ENCODE measurements around the gene CDYL2.

CDYL2 gene

DNA sequence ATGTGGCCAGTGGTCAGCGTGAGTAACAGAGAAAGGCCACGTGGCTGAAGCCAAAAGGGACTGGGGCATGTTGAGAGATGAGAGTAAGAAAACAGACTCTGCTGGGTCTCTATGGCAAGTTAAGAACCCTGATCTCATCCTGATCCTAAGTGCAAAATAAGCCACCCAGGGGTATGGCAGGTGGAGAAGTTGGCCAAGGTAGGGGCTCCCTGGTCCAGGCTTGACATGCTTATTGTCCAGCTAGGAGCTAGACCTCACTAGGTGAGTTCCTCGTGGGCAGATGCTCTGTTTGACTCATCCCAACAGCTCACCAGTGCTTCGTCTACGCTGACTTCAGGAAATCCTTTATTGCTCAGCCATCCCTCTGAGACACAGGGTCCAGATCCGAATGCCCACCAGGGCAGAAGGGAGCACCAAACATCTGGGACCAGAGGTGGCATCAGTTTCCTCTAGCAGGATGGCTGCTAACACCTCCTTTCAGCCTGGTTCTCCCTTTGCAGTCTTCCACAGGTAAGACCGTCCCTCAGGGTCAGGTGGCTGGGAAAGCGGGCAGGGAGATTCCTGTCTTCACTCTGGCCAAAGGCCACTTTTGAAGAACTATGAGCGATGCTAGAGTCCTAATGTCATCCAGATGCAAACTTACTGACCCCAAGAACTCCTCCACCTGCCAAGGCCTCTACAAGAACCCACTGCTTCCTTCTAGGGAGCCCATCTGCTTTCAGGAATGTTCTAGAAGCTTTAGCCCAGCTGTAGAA is 99.5 kb downstream of the CDYL2 start:
- DNase-seq (ENCODE audit: low read depth) = no peak

DNA sequence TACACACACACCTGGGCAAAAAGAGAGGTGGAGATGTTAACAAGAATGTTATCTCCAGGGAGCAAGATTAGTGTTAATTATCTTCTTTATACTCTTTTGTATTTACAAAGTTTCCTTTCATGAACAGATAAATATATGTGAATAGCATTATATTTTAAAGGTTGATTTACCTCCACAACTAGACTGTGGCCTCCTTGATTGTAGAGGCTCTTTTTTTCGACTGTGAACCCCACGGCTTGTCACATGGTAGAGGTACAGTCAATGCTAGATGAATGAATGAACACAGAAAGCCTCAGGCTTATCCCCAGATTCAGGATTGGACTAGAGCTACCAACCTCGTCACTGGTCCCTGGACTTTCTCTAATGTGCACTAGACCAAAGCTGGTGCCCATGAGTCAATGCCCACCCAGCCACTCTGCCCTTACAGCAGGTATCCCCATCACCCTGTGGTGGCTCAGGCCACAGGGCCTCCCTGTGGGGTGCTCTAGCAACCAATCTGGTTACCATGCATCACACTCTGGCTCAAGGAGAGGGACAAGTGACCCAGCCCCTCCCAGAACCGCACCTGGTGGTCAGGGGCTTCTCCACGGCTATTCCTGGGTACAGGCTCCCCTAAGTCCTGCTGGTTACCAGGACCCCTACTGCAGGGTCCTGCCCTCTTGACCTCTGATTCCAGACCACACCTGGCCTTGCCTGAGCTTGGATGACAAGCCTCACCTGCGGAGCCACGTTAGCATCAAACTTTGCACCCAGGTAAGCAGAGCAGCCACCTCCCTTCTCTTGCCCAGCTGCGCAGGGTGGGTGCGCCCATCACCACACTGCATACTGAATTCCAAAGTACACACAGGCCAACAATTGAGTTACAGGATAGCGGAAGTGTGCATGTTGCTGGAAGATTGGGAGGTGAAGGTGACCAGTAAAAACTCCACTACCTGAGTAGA is 101.0 kb downstream of the CDYL2 start:
- no peak for DNase-seq (ENCODE audit: low read depth)

DNA sequence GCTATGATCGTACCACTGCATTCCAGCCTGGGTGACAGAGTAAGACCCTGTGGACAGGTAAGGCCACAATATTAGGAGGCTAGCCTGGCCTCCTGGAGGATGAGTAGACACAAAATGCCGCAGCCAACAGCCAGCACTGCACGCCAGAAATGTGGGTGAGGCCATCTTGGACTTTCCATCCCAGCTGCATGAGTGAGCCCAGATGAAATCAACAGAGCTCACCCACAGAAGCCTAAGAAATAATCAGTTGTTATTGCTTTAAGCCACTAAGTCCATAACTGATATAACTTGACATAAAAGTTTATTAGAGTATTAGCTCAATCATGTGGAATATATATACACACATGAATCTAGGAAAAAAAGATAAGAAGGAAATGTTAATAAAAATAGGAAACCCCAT is 101.7 kb downstream of the CDYL2 start:
- no peak for DNase-seq (ENCODE audit: low read depth)

DNA sequence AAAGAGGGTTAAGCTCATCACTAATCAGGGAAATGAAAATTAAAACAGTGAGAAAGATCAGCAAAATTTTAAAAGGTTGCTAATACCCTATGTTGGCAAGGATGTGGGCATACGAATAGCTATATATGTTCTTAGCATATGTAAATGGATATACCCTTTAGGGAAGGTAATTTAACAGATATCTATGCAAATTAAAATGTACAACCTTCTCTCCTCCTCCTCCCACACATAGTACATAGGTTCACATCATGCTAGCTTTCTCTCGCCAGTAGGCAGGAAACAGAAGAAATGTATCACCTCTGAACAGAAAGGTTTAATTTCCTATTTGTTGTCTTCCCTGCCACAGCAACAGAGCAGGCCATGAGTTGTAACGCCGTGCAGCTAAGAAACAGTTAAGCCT is 103.8 kb downstream of the CDYL2 start:
- DNase-seq (ENCODE audit: low read depth) = no peak

DNA sequence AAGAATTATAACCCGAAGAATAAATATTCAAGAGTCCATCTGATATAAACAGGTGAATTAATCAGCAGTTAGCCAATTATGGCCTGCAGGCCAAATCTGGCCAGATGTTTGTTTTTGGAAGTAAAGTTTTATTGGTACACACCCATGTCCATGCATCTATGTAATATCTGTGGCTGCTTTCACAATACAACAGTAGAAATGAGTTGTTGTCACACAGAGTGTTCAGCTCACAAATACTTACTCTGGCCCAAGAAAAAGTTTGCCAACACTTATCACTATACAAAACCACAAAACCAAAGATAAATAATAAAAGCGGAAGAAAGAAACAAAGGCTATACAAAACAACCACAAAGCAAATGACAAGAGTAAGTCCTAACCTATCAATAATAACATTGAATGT is 109.4 kb downstream of the CDYL2 start:
- DNase-seq (ENCODE audit: low read depth) = no peak

DNA sequence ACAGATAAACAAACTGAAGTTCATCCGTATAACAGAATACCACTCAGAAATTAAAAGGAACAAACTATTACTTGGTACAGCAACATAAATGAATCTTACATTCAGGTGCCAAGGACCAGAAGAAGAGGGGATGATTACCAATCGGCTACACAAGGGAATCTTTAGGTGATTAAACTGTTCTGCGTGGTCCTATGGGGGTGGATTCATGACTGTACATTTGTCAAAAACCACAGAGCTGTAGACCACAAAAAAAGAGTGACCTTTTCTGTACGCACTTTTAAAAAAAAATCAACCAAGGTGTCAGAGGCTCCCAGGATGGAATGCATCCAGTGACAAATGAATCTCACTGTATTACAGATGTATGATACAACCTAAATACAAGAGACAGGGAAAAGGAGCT is 110.8 kb downstream of the CDYL2 start:
- no peak for DNase-seq (ENCODE audit: low read depth)

DNA sequence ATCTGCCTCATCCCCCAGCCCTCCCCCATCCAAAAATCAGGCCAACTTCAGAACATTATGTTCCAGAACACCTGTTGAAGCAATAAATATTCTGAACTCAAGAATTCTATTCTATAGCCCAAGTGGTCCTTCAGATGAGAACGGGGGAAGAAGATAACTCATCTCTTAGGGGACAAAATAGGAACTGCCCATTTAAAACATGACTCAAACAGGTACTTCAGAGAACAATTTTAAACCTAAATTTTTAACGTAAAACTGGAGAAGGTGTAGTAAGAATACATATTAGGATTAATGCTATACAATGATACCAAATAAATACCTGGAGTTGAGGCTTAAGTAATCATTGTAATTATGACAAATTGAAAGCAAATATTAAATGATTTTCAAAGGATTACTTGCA is 112.1 kb downstream of the CDYL2 start:
- DNase-seq (ENCODE audit: low read depth) = no peak

DNA sequence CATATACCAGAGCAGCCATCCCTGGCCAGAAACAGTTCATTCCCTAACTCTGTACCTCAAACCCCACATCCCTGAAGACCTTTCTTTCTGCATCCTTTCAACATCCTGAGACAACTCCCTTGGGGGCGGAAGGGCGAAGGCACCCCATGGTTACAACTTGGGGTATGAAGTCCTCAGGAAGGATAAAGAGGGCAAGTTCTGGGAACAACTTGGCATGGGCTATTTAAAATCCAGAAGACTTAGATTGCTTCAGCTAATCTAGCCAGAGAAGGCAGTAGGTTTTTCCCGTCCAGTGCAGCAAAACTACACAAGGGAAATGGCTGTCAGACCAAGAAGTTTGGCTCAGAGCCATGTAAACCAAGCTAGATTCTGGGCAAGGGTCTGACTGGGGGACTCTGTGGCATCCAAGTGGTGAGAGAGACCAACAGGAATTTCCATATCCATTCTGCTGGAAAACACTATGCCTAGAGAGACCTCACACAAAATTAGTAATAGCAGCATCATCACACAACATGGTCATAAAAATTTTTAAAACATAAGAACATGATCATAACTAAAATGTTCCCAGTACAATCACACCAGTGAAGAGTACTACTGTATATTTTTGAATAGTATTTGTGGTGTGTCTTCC is 113.2 kb downstream of the CDYL2 start:
- no peak for DNase-seq (ENCODE audit: low read depth)

DNA sequence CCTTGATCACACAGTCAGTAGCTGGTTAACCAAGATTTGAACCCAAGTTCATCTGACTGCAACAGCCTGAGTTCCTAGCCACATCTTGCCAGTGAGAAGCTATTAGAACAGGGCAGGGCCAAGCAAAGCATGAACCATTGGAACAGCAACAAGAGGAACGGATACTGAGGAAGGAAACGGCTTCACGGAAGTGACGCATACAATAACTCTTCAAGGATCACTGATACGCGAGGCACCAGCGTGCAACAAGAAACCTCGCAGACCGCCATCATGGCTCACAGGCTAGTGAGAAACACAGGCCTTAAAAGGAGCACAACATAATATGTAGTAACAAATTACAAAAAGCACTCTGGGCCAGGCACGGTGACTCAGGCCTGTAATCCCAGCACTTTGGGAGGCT is 114.9 kb downstream of the CDYL2 start:
- DNase-seq (ENCODE audit: low read depth) = no peak

DNA sequence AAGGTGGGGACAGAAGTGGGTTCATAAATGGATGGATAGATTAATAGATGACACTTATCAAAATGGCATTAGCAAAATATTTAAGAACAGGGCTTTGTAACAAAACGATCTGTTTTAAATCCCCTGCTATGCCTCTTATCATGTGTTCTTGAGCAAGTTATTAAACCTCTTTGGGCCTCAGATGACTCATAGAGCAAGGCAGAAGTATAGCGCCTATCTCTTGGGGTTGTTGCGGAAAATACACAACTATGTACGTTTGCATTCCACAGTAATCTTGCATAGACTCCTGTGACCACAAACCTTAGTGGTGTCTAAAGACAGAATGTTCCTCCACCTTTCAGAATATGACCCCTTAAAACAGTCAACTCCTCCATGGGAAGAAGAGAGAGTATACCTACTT is 116.8 kb downstream of the CDYL2 start:
- DNase-seq (ENCODE audit: low read depth) = no peak

DNA sequence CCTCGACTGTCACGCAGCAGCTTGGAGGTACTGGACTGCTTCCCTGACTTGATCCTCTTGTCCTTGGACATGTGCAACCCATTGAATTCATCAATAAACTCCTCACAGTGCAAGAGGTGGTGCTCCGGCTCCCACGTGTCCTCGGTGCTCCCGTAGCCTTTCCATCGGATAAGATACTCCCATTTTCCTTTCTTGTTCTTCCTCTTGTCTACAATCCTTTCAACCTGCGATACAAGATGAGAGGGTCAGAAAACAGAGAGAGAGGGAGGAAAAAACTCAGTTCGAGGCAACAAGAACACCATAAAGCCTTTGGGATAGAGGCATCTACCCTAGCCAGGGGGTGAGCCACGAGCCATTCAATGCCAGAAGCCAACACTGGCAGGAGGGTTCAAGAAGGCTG is 119.5 kb downstream of the CDYL2 start:
- DNase-seq (ENCODE audit: low read depth) = no peak

DNA sequence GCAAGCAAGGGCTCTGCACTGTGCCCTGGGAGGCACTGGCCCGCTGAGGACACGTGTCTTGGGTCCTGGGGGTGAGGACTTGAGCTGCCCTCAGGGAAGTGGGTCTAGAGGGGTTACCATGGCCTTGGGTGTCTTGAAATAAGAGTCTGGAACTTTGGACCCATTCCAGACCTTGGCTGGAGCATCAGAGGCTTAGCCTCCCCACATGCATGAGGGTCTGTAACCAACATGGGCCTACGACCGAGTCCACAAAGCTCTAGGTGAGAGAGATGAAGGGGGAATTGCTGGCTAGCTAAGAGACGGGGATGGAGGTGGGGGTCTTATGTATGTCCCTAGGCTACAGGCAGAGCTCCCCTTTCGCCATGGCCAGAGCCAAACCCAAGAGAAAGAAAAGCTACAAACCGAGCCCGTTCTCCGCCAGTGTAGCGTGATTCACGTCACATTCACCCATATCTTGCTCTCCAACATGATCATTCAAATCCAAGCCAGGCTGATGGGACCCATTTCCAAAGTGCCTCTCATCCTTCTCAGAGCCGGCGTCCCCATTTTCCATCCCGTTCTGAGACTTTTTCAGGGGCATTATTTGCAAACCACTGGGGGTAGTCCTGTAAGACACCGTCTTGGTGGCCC is 120.1 kb downstream of the CDYL2 start:
- no peak for DNase-seq (ENCODE audit: low read depth)

DNA sequence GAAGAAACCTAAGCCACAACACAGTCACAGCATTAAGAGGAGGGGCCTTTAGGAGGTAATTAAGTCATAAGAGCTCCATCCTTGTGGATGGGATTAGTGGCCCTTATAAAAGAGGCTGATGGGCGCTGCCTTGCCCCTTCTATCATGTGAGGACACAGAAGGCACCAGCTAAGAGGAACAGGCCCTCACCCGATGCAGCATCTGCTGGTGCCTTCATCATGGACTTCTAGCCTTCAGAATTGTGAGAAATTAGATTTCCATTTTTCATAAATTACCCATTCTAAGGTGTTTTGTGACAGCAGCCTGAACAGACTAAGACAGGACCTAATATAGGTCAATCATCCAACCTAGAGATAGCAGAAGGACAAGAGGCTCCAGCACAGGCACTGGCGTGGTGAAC is 120.8 kb downstream of the CDYL2 start:
- no peak for DNase-seq (ENCODE audit: low read depth)

DNA sequence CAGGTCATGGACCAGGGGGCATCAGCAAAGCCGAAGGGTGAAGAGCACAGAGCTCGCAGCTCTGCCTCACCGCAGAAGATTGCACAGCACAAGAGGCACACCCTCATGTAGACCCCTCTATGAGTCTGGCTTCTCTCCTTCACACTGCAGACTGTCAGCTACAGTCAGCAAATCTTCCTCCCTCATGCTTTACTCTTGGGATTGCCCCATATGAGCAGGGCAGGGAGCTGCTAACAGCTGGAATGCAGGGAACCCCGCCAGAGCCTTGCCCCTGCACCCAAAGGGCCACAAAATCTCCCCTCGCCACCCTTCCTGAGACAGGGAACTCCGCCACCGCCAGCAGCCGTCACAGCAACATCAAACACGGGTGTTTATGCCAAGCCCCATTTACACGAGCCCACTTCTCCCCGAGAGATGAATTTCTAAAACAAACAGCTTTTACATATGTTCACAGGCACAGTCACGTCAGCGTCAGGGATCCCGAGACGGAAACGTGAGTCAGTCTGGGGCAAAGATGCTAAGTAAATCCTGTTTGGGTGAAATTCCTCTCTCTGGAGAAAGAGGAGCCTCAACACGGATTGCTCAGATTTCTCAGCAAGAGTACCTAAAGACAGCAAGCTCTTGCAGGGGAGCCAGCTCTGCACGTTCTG is 121.9 kb downstream of the CDYL2 start:
- no peak for DNase-seq (ENCODE audit: low read depth)

DNA sequence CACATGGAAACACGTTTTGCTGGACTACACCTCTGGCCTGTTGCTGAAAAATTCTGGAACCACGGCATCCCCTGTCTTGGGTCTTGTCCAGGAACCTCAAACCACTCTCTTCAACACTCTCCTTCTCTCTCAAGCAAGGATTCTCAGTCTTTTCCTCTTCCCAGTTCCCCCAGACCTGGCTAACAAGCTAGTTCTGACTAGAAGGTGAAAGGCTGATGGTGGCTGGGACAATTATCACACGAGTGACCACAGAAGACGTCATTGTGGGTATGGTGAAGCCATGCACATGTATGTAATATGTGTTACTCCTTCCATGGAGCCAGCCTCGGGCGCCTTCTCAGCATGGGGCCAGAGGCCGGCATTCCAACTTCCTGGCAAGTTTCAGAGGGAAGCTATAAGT is 123.0 kb downstream of the CDYL2 start:
- no peak for DNase-seq (ENCODE audit: low read depth)

DNA sequence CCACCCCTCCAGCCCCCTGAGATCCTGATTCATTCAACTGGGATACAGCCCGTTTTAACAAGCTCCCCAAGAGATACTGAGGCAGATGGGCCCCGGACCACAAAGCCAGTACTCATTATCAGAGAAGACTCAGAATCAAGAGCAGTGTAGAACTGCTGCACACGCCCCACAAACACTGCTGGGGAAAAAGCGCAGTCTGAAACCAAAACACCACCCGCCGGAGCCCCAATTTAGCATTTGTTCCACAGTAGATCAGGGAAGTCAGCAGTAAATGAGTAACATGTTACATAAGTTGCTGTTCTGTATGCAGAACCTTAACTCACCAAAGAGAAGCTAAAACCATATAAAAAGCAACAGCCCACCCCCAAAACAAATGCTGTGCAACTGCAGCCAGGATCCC is 123.6 kb downstream of the CDYL2 start:
- no peak for DNase-seq (ENCODE audit: low read depth)

DNA sequence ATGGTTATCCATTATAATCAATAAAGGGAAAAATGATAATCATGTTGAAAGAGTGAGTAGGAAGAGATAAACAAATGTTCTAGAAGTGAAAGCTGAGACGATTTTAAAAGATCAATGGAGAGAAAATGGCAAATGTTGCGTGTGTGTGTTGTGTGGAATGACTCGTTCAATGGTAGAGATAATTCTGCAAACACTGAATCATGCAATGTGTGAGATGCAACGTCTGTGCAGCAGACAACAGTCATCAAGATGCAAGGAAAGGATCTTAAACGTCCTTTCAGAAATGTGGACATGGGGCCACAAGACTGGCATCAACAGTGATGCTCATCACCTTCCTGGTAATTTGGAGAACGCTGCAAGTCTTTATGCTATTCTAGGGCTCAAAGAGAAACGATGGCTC is 124.4 kb downstream of the CDYL2 start:
- no peak for DNase-seq (ENCODE audit: low read depth)

DNA sequence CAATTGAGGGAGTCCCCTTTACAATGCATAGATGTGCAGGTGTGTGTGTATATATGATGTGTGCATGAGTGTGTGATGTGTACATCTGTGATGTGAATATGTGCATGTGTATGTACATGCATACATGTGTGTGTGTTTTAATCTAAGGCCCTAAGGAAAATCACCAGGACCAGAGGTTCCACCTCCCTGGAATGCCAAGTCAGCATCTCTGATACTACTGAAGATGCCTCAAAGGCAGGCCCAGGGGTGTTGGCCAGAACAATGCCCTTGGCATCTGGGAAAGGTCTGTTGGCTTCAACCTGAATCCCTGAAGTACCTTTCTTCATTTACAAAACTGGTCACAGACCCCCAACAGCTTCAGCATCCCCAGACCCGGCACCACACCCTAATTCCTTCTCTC is 129.5 kb downstream of the CDYL2 start:
- DNase-seq (ENCODE audit: low read depth) = no peak

DNA sequence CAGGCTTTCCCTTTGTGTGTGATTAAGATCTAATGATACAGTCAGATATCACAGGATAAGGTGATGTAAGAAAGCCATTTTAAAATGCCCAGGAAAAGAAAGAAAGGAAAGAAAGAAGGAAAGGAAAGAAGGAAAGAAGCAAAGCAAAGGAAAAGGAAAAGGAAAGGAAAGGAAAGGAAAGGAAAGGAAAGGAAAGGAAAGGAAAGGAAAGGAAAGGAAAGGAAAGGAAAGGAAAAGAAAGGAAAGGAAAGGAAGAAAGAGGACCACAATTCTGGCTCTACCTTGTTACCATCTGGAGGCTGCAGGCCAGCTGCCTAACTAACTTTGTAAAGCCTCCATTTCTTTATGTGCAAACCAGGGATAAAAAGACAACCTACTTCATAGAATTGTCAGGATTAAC is 132.0 kb downstream of the CDYL2 start:
- DNase-seq (ENCODE audit: low read depth) = no peak

DNA sequence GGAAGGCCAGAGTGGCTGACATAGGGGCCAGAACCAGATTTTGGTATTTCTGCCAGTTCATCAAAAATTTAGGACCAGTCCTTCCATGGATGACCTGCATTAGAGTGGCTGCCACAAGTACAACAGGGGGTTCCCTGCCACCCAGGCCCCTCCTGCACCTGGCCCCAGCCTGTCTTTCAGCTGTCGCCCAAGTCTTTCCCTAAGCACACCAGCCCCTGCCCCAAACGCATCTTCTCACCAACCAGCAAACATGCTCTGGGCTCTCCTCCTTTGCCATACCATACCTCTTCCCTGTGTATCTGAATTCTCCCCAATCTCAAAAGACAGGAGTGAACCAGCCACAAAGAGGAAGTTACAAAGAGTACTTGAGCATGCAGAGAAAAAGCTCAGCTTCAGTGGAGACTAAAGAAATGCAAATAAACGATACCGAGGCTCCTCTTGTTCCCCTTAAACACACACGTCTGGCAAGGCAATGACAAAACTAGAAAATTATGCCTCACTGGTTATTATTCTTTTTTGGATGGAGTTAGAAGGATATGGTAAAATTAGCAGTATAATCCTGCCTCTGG is 133.0 kb downstream of the CDYL2 start:
- no peak for DNase-seq (ENCODE audit: low read depth)

DNA sequence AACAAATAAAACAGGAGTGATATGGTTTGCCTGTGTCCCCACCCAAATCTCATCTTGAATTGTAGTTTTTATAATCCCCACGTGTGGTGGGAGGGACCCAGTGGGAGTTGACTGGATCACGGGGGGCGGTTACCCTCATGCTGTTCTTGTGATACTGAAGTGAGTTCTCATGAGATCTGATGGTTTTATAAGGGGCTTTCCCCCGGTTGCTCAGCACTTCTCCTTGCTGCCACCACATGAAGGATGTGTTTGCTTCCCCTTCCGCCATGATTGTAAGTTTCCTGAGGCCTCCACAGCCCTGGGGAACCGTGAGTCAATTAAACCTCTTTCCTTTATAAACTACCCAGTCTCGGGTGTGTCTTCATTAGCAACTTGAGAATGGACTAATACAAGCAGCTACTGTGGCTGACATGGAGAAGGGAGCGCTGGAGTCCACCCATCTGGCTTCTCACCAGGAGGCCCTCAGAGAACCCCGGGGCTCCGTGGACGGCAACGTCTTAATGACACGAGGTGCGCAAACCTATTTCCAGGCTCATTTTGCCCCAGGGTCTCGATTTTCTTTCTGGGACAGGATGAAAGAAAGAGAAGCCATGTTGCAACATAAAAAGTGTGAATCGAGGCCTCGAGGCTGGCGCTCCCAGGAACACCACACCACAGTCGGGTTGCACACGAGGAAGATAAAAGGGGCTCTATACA is 134.1 kb downstream of the CDYL2 start:
- DNase-seq (ENCODE audit: low read depth) = no peak
